ENCODE measurements around the gene TNRC6A. TPM values are rescaled to one million over a fixed set of nuclear protein-coding genes. Genes with fewer than 3 reads are reported as not detected.

The TNRC6A gene
- total RNA-seq, 1 donor from 2014 or later: 79.6 TPM

GRCh38 chr16:24850289-24850938, 121.0 kb downstream of the TNRC6A start:
- Mint-ChIP-seq H3K9me3 (no peaks in the 10 kb centered on the region), H3K27ac (ENCODE audit: unreplicated experiment) (no peak overlapping the region), H3K27me3 (ENCODE audit: low read depth) (peaks cover 5% of the 10 kb centered on the region), H3K4me1 (no peaks in the 10 kb centered on the region), H3K36me3 (ENCODE audit: low read depth) (no peaks in the 10 kb centered on the region), H3K4me3 (no peak overlapping the region)
- no peak for DNase-seq (ENCODE audit: low read depth, low spot score)
- no peak for TF ChIP-seq CTCF (conservative IDR thresholded peaks at IDR 0.05)

- DNase-seq (ENCODE audit: low read depth, low spot score): no peak
- Mint-ChIP-seq H3K9me3 (no peaks in the 10 kb centered on the region), H3K27me3 (ENCODE audit: low read depth) (peaks cover 5% of the 10 kb centered on the region), H3K4me3 (no peak overlapping the region), H3K27ac (ENCODE audit: unreplicated experiment) (no peak overlapping the region), H3K36me3 (ENCODE audit: low read depth) (no peaks in the 10 kb centered on the region), H3K4me1 (no peaks in the 10 kb centered on the region)
- TF ChIP-seq CTCF (conservative IDR thresholded peaks at IDR 0.05): no peak
Observed at GRCh38 chr16:24851700-24852099, 122.2 kb downstream of the TNRC6A start.

GRCh38 chr16:24852281-24852721, 122.8 kb downstream of the TNRC6A start:
- H3K9me3 Mint-ChIP-seq: no peaks in the 10 kb centered on the region
- no peak for TF ChIP-seq CTCF (conservative IDR thresholded peaks at IDR 0.05)
- no peaks in the 10 kb centered on the region for H3K4me1 Mint-ChIP-seq
- H3K27me3 Mint-ChIP-seq (ENCODE audit: low read depth): peaks cover 3% of the 10 kb centered on the region
- no peaks in the 10 kb centered on the region for H3K36me3 Mint-ChIP-seq (ENCODE audit: low read depth)
- no peak overlapping the region for H3K27ac Mint-ChIP-seq (ENCODE audit: unreplicated experiment)
- H3K4me3 Mint-ChIP-seq: no peak overlapping the region
- no peak for DNase-seq (ENCODE audit: low read depth, low spot score)

GRCh38 chr16:24853169-24853824, 123.8 kb downstream of the TNRC6A start:
- Mint-ChIP-seq H3K4me3 (no peak overlapping the region), H3K4me1 (no peaks in the 10 kb centered on the region), H3K27me3 (ENCODE audit: low read depth) (peaks cover under 1% of the 10 kb centered on the region), H3K36me3 (ENCODE audit: low read depth) (no peaks in the 10 kb centered on the region), H3K27ac (ENCODE audit: unreplicated experiment) (no peak overlapping the region), H3K9me3 (no peaks in the 10 kb centered on the region)
- no peak for DNase-seq (ENCODE audit: low read depth, low spot score)
- TF ChIP-seq CTCF (conservative IDR thresholded peaks at IDR 0.05): no peak

GRCh38 chr16:24853830-24854229, 124.4 kb downstream of the TNRC6A start:
- DNase-seq (ENCODE audit: low read depth, low spot score): no peak
- H3K36me3 Mint-ChIP-seq (ENCODE audit: low read depth): no peaks in the 10 kb centered on the region
- TF ChIP-seq CTCF (conservative IDR thresholded peaks at IDR 0.05): no peak
- H3K4me3 Mint-ChIP-seq: no peak overlapping the region
- H3K27me3 Mint-ChIP-seq (ENCODE audit: low read depth): peaks cover 5% of the 10 kb centered on the region
- no peaks in the 10 kb centered on the region for H3K4me1 Mint-ChIP-seq
- no peaks in the 10 kb centered on the region for H3K9me3 Mint-ChIP-seq
- no peak overlapping the region for H3K27ac Mint-ChIP-seq (ENCODE audit: unreplicated experiment)
